GM12864 (cell line): ENCODE data around the gene EYS.

Experiments
- DNase-seq: peaks from one replicate; pipeline ENCODE4 v3.0.0-alpha.2; 2011; ENCODE audit warnings: low read depth
- H3K4me3 ChIP-seq: 2 replicates; pipeline ENCODE4 v1.5.1; 2011; ENCODE audit warnings: mild to moderate bottlenecking, low read depth, low read length, control low read depth
- TF ChIP-seq, protein P1 (sequence below): IDR thresholded peaks from 2 replicates; pipeline ENCODE4 v1.5.1; 2011; ENCODE audit warnings: low read depth, mild to moderate bottlenecking, moderate library complexity, low read length, control low read depth, inconsistent platforms; ENCODE audit errors: missing control alignments

The EYS gene

DNA sequence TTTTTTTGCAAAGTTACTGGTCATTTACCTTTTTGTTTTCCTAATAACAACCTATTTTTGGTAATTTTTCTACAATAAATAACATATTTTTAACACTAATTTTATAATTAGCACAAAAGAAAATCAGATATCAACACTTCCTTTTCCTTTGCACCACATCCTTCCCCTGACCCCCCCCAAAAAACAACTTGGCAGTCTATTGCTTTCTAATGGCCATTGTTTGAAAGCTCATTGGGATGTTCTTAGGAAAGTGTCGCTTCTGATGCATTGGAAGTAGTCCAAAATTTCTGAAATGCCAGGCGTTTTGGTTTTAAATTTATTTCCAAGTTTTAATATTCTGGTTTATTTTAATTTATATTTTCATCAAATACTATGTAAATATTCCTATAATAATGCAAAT, 407.8 kb downstream of the EYS start:
- H3K4me3 ChIP-seq, result no peak overlapping the region
- TF ChIP-seq, protein P1, sequence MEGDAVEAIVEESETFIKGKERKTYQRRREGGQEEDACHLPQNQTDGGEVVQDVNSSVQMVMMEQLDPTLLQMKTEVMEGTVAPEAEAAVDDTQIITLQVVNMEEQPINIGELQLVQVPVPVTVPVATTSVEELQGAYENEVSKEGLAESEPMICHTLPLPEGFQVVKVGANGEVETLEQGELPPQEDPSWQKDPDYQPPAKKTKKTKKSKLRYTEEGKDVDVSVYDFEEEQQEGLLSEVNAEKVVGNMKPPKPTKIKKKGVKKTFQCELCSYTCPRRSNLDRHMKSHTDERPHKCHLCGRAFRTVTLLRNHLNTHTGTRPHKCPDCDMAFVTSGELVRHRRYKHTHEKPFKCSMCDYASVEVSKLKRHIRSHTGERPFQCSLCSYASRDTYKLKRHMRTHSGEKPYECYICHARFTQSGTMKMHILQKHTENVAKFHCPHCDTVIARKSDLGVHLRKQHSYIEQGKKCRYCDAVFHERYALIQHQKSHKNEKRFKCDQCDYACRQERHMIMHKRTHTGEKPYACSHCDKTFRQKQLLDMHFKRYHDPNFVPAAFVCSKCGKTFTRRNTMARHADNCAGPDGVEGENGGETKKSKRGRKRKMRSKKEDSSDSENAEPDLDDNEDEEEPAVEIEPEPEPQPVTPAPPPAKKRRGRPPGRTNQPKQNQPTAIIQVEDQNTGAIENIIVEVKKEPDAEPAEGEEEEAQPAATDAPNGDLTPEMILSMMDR, result no peak
- no peak for DNase-seq

DNA sequence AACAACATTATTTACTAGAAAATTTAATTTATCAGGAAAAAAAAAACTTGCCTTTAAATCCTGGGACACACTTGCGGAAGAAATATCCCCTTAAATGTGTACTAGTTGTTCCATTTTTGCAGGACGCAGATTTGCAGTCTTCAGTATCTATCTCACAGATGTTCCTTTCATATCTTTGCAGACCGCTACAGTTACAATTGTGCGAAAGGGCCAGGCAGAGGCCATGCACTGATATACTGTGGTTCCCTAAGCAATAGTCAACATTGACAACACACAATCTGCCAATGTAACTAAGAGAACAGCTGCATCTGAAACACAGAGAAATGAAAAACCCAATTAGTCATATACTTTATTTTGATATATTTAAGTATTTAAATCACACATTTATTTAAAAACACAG, 411.2 kb downstream of the EYS start:
- TF ChIP-seq, protein P1, result no peak
- no peak for DNase-seq
- H3K4me3 ChIP-seq, result no peak overlapping the region

DNA sequence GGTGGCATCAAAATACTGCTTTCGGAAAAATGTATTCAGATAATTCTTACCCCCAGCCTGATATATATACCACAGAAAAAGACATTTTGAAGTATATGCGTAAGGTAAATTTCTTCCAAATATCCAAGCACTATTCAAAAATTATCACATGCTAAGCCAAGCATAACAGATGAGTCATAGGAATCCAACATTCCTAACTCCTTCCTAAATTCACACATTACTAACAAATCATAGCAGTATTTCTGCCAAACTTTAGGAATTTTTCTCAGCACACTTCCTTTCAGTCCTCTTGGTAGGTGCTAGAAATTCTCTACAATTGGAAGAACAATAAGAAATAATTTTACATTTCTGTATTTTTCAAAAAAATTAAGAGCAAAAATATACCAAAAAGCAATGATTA, 417.5 kb downstream of the EYS start:
- H3K4me3 ChIP-seq, result no peak overlapping the region
- DNase-seq, result no peak
- TF ChIP-seq, protein P1, result no peak

DNA sequence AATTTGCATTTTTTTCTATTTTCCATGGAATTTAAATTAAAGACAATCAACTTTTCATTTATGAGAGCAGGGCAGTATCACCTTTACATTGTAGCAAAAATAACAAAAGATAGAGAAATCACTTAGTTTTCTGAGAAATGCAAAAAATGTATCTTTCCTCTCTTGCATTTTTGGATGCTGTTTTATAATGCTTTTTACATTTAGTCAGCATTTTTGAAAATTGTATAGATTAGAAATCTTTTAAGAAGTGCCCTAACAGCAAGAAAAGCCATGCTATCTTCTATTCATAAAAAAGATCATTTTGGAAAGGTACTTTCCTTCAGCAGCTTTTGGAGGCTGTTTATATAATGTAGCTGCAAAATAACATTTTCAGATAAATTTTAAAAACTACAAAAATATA, 421.8 kb downstream of the EYS start:
- no peak for DNase-seq
- TF ChIP-seq, protein P1, result no peak
- H3K4me3 ChIP-seq, result no peak overlapping the region

DNA sequence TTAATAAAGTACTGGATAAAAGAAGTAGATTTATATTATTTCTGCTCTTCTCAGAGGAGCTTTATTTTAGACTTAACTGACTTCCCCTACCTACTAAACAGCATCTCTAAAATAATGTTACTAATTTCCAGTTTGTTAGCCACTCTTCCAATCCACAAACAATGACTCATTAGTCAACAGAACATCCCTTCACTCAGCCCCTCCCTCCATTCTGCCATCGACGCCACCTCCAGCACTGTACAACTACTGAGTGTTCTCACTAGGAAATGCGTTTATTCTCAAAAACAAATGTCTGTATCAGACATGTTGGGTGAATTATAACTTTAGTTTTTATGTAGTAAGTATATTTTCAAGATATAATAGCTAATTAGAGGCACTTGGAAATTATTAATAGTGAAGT, 427.0 kb downstream of the EYS start:
- TF ChIP-seq, protein P1, result no peak
- H3K4me3 ChIP-seq, result no peak overlapping the region
- DNase-seq, result no peak

DNA sequence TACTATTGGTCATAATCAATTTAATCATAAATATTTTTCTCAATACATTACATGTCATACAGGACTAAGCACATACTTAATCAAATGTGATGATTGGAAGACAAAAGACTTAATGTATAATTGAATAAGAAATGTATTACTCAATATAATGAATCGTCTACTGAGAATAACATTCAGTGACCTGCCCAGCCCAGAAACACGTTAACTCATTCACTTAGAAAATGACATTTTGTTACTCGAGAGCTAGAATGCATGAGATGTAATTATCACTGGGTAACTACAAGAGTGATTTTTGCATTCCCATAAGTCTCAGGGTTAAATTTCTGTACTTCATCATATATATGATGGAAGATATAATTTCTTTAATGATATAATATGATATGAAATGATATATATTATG, 444.8 kb downstream of the EYS start:
- no peak for DNase-seq
- no peak overlapping the region for H3K4me3 ChIP-seq

DNA sequence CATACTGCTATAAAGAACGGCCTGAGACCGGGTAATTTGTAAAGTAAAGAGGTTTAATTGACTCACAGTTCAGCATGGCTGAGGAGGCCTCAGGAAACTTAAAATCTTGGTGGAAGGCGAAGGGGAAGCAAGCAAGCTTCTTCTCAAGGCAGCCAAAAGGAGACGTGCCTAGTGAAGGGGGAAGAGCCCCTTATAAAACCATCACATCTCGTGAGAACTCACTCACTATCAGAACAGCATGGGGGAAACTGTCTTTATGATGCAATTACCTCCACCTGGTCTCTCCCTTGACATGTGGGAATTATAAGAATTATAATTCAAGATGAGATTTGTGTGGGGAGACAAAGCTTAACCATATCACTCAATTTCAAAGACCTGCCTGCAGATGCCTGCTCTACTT, 447.0 kb downstream of the EYS start:
- no peak overlapping the region for H3K4me3 ChIP-seq
- no peak for DNase-seq
- TF ChIP-seq, protein P1, result no peak

More for the DNA sequence above, 444.8 kb downstream of the EYS start:
- TF ChIP-seq, protein P1, result no peak
